ENCODE measurements around the gene AP3B1.

The AP3B1 gene, protein sequence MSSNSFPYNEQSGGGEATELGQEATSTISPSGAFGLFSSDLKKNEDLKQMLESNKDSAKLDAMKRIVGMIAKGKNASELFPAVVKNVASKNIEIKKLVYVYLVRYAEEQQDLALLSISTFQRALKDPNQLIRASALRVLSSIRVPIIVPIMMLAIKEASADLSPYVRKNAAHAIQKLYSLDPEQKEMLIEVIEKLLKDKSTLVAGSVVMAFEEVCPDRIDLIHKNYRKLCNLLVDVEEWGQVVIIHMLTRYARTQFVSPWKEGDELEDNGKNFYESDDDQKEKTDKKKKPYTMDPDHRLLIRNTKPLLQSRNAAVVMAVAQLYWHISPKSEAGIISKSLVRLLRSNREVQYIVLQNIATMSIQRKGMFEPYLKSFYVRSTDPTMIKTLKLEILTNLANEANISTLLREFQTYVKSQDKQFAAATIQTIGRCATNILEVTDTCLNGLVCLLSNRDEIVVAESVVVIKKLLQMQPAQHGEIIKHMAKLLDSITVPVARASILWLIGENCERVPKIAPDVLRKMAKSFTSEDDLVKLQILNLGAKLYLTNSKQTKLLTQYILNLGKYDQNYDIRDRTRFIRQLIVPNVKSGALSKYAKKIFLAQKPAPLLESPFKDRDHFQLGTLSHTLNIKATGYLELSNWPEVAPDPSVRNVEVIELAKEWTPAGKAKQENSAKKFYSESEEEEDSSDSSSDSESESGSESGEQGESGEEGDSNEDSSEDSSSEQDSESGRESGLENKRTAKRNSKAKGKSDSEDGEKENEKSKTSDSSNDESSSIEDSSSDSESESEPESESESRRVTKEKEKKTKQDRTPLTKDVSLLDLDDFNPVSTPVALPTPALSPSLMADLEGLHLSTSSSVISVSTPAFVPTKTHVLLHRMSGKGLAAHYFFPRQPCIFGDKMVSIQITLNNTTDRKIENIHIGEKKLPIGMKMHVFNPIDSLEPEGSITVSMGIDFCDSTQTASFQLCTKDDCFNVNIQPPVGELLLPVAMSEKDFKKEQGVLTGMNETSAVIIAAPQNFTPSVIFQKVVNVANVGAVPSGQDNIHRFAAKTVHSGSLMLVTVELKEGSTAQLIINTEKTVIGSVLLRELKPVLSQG

DNA sequence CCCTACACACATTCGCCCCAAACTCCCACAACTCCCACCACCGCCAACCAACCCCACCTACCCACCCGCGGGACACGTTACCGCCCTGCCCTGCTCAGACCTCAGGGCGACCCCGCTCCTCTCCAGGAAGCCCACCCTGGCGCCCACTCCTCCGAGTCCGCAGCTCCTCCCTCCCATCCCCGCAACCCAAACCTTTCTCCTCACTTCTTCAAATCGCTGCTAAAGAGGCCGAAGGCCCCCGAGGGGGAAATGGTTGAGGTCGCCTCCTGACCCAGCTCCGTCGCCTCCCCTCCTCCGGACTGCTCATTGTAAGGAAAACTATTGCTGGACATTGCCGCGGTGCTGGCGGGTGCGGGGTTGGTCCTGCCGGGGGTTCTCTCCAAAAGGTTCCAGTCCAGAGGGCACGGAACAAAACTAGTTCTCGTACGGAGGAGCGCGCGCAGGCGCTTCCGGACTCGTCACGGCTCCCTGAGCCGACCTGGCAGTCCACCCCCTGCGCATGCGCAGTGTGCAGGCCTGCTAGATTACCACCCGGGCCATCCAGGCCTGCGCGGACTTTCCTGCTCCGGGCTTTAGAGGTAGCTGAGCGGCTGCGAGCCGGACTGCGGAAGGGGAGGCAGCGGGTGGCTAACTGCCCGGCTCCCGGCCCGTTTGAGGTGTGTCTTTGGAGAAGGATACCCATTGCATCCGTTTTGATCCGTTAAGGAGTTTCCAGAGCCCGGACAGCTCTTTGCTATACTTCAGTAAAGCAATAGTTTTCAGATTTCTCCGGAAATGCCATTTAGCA, at the start of gene AP3B1:
AP3B1 (minus strand) TSS at position 451 of the 787 bp plus-strand sequence; CDS start at position 332, 119 bp downstream.
- peak; percentile 94 for DNase-seq (ENCODE audit: low read depth in 2 of 2)

DNA sequence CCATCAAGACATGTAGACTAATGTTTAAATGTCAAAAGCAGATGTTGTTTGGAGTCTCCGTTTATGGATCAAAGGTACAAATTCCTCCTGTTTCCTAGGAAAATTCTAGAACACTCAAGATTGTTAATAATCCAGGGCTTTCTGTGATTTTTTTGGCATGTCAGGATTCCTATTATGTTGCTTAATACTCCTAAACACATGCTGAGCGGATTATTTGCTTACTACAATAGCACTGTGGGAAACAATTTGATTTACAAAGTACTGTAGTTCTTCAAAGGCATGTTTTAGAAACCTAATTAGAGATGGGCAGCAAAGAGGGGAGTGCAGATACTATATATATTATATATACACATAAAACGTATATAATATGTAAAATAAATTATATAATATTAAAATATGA, 46.9 kb upstream of the AP3B1 start:
- DNase-seq (ENCODE audit: low read depth in 2 of 2): no peak

DNA sequence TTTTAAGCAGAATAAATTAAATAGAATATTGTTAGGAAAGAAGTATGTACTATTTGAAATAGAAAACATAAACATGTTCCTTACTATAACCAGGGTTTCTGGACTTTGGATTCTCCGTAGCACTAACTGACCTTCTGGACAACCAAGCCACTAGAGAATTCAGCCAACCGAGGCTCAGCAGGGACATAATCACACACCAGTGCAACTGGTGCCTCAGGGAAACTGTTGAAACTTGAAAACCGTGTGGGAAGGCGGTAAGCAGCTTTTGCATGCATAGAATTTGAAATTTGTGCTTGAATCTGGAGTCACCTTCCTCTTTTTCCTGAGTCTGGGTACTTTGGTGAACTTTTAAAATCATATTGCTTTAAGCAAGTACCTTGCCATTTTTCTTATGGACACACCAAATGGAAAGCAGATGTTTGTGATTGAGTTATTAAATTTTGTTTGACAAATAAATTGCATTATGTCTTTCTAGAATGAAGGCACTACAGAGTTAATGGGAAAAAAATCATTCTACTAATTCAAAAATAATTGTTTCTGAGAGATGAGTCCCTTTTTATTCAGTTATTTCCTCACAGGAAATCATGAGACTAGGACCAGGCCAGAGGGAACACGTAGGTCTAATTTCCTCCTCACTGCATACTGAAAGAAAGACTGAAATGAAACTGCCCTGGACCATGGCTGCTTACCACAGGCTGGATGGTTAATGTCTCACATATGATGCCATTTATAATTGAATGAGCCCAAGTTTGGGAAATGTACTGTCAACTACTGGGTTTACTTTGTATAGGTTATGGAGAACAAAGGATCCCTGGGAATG, 45.3 kb upstream of the AP3B1 start:
- DNase-seq (ENCODE audit: low read depth in 2 of 2): no peak

DNA sequence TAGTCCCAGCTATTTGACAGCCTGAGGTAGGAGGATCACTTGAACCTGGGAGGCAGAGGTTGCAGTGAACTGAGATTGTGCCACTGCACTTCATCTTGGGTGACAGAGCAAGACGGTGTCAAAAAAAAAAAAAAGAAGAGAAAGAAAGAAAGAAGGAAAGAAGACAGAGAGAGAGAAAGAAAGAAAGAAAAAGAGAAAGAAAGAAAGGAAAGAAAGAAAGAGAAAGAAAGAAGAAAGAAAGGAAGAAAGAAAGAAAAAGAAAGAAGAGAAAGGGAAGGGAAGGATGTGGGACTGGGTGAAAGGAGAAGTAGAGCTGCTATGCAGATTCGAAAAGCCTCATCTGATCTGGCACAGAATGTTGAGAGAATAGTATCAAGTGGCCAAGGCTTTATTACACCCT, 42.2 kb upstream of the AP3B1 start:
- DNase-seq (ENCODE audit: low read depth in 2 of 2): no peak

DNA sequence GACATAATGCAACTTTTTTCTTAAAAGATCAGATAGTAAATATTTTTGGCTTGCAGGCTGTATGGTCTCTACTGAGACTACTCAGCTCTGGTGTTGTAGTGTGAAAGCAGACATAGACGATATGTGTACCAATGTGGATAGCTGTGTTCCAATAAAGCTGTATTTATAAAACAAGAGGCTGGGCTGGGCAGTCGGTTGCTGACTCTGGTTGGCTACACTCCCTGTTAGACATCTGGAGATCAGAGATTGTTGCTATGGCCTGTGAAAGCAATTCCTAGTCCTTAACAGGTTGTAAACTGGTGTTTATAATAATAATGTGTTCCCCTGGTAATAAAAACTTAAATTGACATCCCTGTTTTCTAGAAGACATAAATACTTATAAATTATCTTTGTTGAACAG, 41.5 kb upstream of the AP3B1 start:
- DNase-seq (ENCODE audit: low read depth in 2 of 2): no peak

DNA sequence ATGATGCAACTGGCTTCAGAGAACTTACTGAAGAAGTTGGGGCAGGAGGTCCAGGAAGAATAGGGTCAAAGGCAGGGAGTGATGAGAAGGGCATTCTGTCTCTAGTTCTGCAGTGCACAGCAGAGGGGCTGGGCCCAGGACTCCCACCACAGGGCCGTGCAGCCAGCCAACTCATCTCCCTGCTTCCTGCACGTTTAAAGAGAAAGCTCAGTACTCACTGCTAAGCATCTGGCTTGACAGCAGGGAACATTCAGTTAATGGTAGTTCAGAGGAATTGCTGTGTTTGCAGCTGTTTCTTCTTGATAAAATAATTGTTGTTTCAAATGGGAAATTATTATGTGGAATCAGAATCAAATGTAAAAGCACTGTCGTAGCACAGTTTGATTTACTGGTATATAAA, 40.3 kb upstream of the AP3B1 start:
- no peak for DNase-seq (ENCODE audit: low read depth in 2 of 2)

DNA sequence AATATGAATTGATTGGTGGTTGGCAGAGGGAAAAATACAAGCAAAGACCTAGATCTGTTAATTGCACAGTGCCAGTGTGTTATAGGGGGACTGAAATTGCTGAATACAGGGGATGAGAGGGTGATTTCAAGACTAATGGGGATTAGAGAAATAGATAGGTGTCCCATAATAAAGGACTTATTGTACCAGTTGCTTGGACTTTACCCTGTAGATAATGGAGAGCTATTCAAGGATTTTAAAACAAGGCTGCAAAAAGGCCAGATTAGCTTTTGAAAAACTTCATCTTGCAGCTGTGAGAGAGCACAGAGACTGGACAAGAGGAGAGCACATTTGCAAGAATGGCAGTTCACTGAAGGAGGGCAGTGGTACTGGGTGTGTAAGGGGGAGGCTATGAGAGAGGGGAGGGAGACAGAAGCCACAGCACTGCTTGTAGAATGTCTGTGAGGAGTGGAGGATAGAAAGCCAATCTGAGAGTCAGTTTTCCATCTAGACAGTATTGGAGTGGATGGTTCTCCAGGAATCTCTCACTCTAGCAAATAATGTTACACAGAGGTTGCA, 37.1 kb upstream of the AP3B1 start:
- DNase-seq (ENCODE audit: low read depth in 2 of 2): no peak

DNA sequence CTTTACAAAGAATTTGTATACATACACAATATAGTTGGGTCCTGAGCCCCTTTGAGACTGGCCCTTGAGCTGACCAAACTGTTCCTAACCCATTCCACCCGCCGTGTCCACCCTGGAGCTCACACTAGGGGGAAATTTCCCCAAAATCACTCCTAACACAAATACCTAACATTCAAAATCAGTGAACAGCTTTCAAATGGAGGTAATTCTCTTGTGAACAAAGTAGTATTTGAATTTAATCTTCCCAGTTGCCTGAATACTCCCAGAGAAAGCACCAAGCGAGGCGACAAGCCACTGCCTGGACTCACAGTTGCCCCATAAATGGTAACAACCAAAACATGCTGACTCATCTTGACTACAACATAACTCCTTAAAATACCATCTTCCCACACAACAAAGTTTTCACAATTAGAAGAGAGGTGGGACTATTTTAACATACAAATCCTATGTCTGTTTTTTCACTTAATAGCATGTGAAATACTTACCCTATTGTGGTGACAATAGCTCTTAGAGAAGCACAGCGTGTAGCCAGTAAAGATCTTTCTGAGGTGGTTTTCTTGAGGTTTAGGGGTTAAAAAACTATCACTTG, 34.2 kb upstream of the AP3B1 start:
- no peak for DNase-seq (ENCODE audit: low read depth in 2 of 2)

DNA sequence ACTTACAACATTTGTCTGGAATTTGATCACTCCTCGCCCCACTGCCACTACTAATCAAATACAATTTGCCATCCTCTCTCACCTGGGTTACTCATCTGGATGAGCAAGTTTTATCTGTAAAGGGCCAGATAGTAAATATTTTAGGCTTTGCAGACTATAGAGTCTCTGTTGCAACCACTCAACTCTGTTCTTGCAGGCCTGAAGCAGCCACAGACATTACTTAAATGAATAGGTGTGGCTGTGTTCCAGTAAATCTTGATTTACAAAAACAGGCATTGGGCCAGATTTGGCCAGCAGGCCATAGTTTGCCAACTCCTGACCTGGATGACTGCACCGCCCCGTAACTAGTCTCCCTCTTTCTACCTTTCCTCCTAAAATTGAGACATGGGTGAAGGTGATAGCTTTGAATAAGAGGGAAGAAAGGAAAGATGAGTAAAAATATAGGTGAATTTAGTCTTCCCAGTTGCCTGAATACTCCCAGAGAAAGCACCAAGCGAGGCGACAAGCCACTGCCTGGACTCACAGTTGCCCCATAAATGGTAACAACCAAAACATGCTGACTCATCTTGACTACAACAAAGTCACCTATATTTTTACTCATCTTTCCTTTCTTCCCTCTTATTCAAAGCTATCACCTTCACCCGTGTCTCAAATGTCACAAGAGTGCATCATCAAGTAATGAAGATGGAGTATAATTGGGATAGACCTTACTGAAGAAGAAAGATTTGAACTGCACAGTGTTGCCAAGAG, 33.4 kb upstream of the AP3B1 start:
- no peak for DNase-seq (ENCODE audit: low read depth in 2 of 2)

DNA sequence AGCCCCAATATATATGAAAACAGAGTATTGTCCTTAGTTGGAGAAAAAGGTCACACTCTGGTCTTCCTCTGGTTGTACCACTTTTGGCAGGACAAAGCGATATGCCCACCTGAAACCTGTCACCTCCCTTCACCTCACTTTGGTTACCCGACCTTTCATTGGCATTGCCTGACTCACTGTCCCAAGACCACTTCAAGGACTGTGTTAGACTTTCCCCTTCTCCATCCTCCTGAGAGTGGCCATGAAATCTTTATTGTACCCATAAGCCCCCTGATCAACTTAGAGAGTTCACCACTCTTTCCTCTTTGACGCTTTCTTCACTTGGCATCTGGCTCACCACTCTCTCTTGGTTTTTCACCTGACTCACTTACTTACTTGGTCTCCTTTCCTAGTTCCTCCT, 32.4 kb upstream of the AP3B1 start:
- DNase-seq (ENCODE audit: low read depth in 2 of 2): no peak

DNA sequence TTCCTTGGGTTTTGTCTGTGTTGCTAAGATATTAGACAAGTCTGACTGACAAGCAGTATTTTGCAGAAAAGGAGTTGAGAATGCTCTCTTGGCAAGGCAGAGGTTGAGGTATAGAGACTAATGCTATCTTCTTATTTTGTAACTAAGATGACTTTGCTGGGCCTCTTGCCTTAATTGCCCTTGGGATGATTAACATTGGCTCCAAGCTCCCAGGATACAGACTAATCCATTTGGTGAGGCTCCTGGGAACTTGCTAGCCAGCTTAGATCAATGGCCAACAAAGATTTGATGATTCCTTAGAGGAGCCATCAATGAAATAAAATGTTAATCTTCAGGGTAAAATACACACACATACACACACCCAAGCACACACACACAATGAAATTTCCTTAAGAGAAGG, 28.7 kb upstream of the AP3B1 start:
- no peak for DNase-seq (ENCODE audit: low read depth in 2 of 2)

DNA sequence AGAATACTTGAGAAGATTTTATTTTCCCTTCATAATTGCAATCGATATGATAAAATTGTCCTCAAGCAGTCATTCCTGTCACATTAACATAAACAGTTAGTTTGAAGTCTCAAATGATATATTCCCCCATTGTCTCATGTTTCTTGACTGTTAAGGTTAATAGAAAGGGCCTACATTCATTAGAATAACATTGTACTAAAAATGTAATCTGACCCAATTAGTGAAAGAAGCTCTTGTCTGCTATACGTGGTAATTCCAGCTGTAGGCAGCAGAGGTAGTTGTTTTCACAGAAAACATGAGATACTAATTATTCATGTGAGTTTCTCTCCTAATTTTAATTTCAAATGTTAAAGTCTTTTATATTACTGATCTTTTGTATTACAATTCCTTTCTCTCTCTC, 25.9 kb upstream of the AP3B1 start:
- DNase-seq (ENCODE audit: low read depth in 2 of 2): no peak

DNA sequence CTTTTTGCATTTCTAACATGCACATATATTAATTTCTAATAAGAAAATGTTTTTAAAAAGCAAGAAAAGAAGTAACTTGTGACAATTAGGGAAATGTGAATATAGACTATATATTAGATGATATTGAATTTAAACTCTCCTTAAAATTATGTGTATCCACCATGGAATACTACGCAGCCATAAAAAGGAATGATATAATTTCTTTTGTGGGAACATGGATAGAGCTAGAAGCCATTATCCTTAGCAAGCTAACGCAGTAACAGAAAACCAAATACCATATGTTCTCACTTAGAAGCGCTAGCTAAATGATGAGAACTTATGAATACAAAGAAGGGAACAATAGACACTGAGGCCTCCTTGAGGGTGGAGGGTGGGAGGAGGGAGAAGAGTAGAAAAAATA, 23.8 kb upstream of the AP3B1 start:
- DNase-seq (ENCODE audit: low read depth in 2 of 2): no peak

DNA sequence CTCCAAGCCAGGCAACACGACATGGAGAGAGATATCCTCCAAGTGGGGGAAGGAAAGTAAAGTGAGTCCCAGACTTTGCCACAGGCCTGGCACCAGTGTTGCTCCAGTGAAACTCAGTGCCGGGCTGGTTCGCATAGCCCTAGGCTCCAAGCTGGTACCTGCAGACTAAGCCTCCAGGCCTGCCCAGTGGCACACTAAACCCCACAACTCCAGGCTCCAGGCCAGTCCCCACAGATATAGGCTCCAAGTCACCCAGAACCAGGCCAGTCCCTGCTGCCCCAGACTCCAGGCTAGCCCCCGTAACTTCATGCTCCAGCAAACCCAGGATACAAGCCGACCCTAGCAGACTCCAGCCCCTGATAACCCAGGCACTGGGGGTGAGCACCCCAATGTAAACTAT, 23.0 kb upstream of the AP3B1 start:
- DNase-seq (ENCODE audit: low read depth in 2 of 2): no peak

DNA sequence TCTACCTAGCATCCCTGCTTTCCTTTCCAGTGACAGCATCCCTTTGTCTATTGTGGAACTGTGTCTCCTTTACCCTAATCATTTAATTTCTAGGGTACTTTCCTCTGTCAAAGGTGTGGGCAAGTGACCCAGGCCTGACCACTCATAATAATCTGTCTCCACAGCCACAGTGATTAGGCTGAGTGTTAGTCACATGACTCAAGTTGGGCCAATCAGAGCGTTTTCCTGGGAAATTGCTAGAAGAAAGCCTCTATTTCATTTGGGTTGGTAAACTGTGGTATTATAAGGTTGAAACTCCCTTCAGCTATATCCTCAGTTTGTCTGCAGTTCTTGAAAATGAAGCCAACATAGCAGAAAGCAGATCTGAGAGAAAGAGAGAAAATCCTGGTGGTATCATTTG, 14.2 kb upstream of the AP3B1 start:
- DNase-seq (ENCODE audit: low read depth in 2 of 2): no peak

DNA sequence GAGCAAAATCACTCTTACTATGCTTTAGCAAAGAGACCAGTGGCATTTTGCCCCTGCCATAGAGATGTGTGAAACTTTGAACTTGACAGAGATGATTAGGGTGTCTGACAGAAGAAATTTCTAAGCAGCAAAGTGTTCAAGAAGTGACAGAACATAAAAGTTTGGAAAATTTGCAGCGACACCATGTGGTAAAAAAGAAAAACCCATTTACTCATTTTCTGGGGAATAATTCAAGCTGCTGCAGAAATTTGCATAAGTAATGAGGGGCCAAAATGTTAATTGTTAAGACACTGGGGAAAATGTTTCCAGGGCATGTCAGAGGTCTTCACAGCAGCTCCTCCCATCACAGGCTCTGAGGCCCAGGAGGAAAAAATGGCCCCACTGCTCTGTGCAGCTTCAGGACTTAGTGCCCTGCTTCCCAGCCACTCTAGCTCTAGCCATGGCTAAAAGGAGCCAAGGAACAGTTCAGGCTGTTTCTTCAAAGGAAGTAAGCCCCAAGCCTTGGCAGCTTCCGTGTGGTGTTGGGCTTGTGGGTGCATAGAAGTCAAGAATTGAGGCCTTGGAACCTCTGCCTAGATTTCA, 6.1 kb upstream of the AP3B1 start:
- no peak for DNase-seq (ENCODE audit: low read depth in 2 of 2)

DNA sequence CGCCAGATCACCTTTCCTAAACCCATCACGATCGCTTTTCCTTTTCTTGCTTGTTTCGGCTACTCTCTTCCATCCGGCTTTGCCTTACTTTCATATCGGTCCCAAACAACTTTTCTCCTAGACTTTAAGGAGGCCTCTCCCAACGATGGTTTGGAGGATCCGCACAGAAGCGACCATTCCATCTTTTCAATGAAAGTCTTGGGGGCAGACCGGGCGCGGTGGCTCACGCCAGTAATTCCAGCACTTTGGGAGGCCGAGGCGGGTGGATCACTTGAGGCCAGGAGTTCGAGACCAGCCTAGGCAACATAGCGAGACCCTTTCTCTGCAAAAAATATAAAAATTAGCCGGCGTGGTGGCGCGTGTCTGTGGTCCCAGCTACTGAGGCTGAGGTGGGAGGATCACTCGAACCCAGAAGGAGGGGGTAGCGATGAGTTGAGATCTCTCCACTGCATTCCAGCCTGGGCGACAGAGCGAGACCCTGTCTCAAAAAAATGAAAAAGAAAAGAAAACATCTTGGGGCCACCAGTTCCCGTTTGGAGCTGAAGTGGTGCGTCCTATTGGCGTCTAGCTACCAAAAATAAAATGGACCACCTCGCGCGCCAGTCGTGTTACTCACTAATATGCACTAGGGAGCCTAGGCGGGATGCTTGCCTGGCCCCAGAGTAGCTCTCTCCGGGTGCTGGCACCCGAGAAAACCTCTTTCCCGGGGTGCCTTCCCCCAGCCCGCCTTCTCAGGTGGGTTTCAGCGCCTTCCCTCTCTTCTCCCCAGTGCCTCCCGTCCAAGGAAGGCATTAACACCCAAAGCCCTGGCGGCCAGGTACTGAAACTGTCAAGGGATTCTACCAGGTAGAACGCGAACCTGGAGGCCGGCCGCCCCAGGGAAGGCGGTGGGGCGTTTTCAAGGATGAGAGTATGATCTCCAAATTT, 800 bp upstream of the AP3B1 start:
- DNase-seq (ENCODE audit: low read depth in 2 of 2): peak in 1 of 2 donors; percentile 10

DNA sequence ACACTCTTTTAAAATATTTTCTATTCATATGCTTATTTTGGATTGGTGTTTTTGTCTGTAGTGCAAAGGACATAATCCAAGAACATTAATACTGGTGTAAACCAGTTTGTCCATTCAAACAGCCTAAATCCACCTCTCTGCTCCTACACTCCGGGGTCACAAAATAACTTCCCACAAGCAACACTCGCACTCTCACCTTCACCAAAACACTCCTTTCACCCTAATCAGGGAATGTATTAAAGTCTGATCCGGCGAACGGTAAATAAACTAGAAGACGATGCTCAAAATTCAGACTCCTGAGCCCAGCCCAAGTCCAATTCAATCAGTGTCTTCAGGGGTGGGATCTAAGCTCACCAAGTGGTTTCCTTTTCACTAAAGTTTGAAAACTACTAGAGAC, 649 bp downstream of the AP3B1 start:
- DNase-seq (ENCODE audit: low read depth in 2 of 2): no peak
